Keratinocyte (primary cell): ENCODE data around the gene SRXN1. TPM values are rescaled to one million over a fixed set of nuclear protein-coding genes. Genes with fewer than 3 reads are reported as not detected.

Experiments used
- DNase-seq: peaks from one replicate; pipeline ENCODE4 v3.0.0-alpha.2; 2011; ENCODE audit warnings: low read depth, missing footprints, low spot score
- FAIRE-seq: peaks from 2 replicates; lab custom pipeline; 2011; peaks lifted over from hg19 to GRCh38; lab: Jason Lieb, UNC
- H2AFZ ChIP-seq: 2 replicates; pipeline ENCODE4 v1.6.0; 2012; ENCODE audit warnings: low read length, control low read depth, inconsistent platforms; ENCODE audit not compliant: control insufficient read depth
- H3K27ac ChIP-seq: 2 replicates; pipeline ENCODE4 v1.5.1; 2011; ENCODE audit warnings: low read length; ENCODE audit not compliant: control insufficient read depth, insufficient read depth
- H3K27me3 ChIP-seq: 3 replicates; pipeline ENCODE4 v1.6.0; 2011; ENCODE audit warnings: low read length; ENCODE audit not compliant: control insufficient read depth, insufficient read depth; ENCODE audit errors: extremely low read depth
- H3K36me3 ChIP-seq, 2 experiments: 2 replicates in 1 of 2; 3 replicates in 1 of 2; pipeline ENCODE4 v1.5.1; 2011; ENCODE audit warnings: low read length in 2 of 2, mild to moderate bottlenecking in 1 of 2; ENCODE audit not compliant: control insufficient read depth in 2 of 2, insufficient read depth in 2 of 2; ENCODE audit errors: extremely low read depth in 1 of 2
- H3K4me1 ChIP-seq: 3 replicates; pipeline ENCODE4 v1.5.1; 2011; ENCODE audit warnings: low read length; ENCODE audit not compliant: control insufficient read depth, insufficient read depth; ENCODE audit errors: extremely low read depth
- H3K4me2 ChIP-seq: 3 replicates; pipeline ENCODE4 v1.6.0; 2011; ENCODE audit warnings: low read depth, low read length; ENCODE audit not compliant: control insufficient read depth, insufficient read depth; ENCODE audit errors: extremely low read depth
- H3K4me3 ChIP-seq, 3 experiments: fragments of 200-600 bp in 1 of 3; sonication (generic) in 1 of 3; 2 replicates in 2 of 3; 3 replicates in 1 of 3; pipeline ENCODE4 v1.5.1; 2011 to 2016; ENCODE audit warnings: low read length in 3 of 3, mild to moderate bottlenecking in 3 of 3, control low read depth in 2 of 3, inconsistent platforms in 1 of 3, low read depth in 1 of 3, mixed read lengths in 1 of 3, mixed run types in 1 of 3, moderate library complexity in 1 of 3; ENCODE audit not compliant: control insufficient read depth in 2 of 3, insufficient read depth in 2 of 3; ENCODE audit errors: extremely low read depth in 1 of 3
- H3K79me2 ChIP-seq: 2 replicates; pipeline ENCODE4 v1.6.0; 2012; ENCODE audit warnings: low read length; ENCODE audit not compliant: control insufficient read depth, insufficient read depth
- H3K9ac ChIP-seq: 3 replicates; pipeline ENCODE4 v1.6.0; 2011; ENCODE audit warnings: low read length; ENCODE audit not compliant: control insufficient read depth, insufficient read depth; ENCODE audit errors: extremely low read depth
- H3K9me1 ChIP-seq: 3 replicates; pipeline ENCODE4 v1.6.0; 2011; ENCODE audit warnings: low read length; ENCODE audit not compliant: control insufficient read depth, insufficient read depth; ENCODE audit errors: extremely low read depth
- H3K9me3 ChIP-seq: 2 replicates; pipeline ENCODE4 v1.5.1; 2012; ENCODE audit warnings: low read depth, low read length; ENCODE audit not compliant: control insufficient read depth
- H4K20me1 ChIP-seq: 3 replicates; pipeline ENCODE4 v1.6.0; 2011; ENCODE audit warnings: low read length; ENCODE audit not compliant: control insufficient read depth, insufficient read depth; ENCODE audit errors: extremely low read depth
- CTCF ChIP-seq, 3 experiments: IDR thresholded peaks in 1 of 3; conservative IDR thresholded peaks in 1 of 3; optimal IDR thresholded peaks in 1 of 3; 2 replicates in 2 of 3; 3 replicates in 1 of 3; pipeline versions ENCODE3 to v1.5.1; 2011; ENCODE audit warnings: low read length in 3 of 3, mild to moderate bottlenecking in 3 of 3, moderate library complexity in 2 of 3, control low read depth in 1 of 3, inconsistent platforms in 1 of 3; ENCODE audit not compliant: insufficient read depth in 2 of 3; ENCODE audit errors: extremely low read depth in 1 of 3
- EZH2 ChIP-seq: IDR thresholded peaks from one replicate; pipeline ENCODE4 v1.6.1; 2012; ENCODE audit warnings: inconsistent platforms, mild to moderate bottlenecking, low read length, moderate library complexity
- dilution Hi-C: fragments of 300-500 bp; cut with MboI; formaldehyde crosslinking; loops from one replicate; pipeline ENCODE4 v1.7.0; 2020; ENCODE audit warnings: low sequenced_read_pairs; ENCODE audit not compliant: extremely low pct_ligation_motif_present
- polyA plus RNA-seq, 5 experiments: library from polyadenylated mRNA; depleted of rRNA in 3 of 5; stranded (reverse) in 3 of 5; stranded (forward) in 1 of 5; unstranded in 1 of 5; fragments of >200 nt; gene quantifications; 1 replicate in 1 of 5; 2 replicates in 3 of 5; 3 replicates in 1 of 5; pipeline versions ENCODE4 v1.2.1 to v1.2.3, GENCODE V29; 2011 to 2012; ENCODE audit warnings: missing spikeins in 2 of 5, low read depth in 1 of 5, low replicate concordance in 1 of 5

SRXN1 gene
- polyA plus RNA-seq, 1 donor (not counting 4 experiments of a cell fraction or from before 2014, with no cell fraction given), result 51.7 TPM

- Histone ChIP-seq H3K4me3 (no peak overlapping the region), H3K27ac (no peak overlapping the region), H2AFZ (no peak overlapping the region), H3K9me3 (no peaks in the 10 kb centered on the region), H3K79me2 (peaks cover 24% of the 10 kb centered on the region), H3K9me1 (no peaks in the 10 kb centered on the region), H3K27me3 (peaks cover 6% of the 10 kb centered on the region), H3K36me3 (peaks cover 24 to 30% of the 10 kb centered on the region in 2 experiments), H3K4me2 (no peak overlapping the region), H3K4me1 (peaks cover 7% of the 10 kb centered on the region), H3K9ac (no peak overlapping the region), H4K20me1 (peaks cover 4% of the 10 kb centered on the region)
- dilution Hi-C loops, result no loop called here
- DNase-seq (no peak), FAIRE-seq (no peak)
- TF ChIP-seq EZH2 (no peak), CTCF (optimal IDR thresholded peaks at IDR 0.05 in 1 of 3, IDR thresholded peaks at IDR 0.05 in 1 of 3, conservative IDR thresholded peaks at IDR 0.05 in 1 of 3; ENCODE audit: extremely low read depth in 1 of 3, insufficient read depth in 2 of 3, low read length in 3 of 3) (no peak)
Observed at GRCh38 chr20:647479-648019, 5.5 kb downstream of the SRXN1 start.

- H3K4me3 ChIP-seq, result no peak overlapping the region
- peaks cover 4% of the 10 kb centered on the region for H4K20me1 ChIP-seq
- peaks cover 24 to 30% of the 10 kb centered on the region in 2 experiments for H3K36me3 ChIP-seq
- dilution Hi-C loops, result no loop called here
- H3K4me2 ChIP-seq, result no peak overlapping the region
- H3K79me2 ChIP-seq, result peaks cover 17% of the 10 kb centered on the region
- H2AFZ ChIP-seq, result no peak overlapping the region
- DNase-seq, result no peak
- H3K9ac ChIP-seq, result no peak overlapping the region
- no peaks in the 10 kb centered on the region for H3K9me3 ChIP-seq
- no peak for FAIRE-seq
- no peaks in the 10 kb centered on the region for H3K9me1 ChIP-seq
- TF ChIP-seq CTCF (optimal IDR thresholded peaks at IDR 0.05 in 1 of 3, IDR thresholded peaks at IDR 0.05 in 1 of 3, conservative IDR thresholded peaks at IDR 0.05 in 1 of 3; ENCODE audit: extremely low read depth in 1 of 3, insufficient read depth in 2 of 3, low read length in 3 of 3) (no peak), EZH2 (no peak)
- H3K27ac ChIP-seq, result no peak overlapping the region
- peaks cover 8% of the 10 kb centered on the region for H3K27me3 ChIP-seq
- peaks cover under 1% of the 10 kb centered on the region for H3K4me1 ChIP-seq
Observed at GRCh38 chr20:646868-647233, 6.1 kb downstream of the SRXN1 start.
